GM21360 (cell line): ENCODE data around the gene UGT1A3.

Experiments
- ATAC-seq: cut with Tn5 transposase; IDR thresholded peaks from one replicate; pipeline ENCODE4 v1.9.1; 2021; ENCODE audit warnings: mild to moderate bottlenecking, moderate library complexity; ENCODE audit not compliant: unreplicated experiment

The UGT1A3 gene

DNA sequence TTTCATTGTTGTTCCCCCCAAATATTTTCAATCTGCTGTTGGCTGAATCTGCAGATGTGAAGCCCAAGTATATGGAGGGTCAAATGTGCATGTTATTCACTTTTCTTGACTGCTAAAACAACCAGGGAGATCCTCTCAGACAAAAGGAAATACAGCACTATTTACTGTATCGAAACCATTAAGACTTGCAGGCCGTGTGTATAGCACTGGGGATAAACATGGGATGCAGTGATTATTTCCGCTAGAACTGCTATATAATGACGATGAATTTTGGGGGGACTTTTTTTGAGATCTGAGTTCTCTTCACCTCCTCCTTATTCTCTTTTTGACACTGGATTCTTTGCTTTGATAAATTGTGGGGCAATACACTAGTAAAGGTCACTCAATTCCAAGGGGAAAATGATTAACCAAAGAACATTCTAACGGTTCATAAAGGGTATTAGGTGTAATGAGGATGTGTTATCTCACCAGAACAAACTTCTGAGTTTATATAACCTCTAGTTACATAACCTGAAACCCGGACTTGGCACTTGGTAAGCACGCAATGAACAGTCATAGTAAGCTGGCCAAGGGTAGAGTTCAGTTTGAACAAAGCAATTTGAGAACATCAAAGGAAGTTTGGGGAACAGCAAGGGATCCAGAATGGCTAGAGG is 27.7 kb downstream of the UGT1A3 start:
- ATAC-seq: no peak

DNA sequence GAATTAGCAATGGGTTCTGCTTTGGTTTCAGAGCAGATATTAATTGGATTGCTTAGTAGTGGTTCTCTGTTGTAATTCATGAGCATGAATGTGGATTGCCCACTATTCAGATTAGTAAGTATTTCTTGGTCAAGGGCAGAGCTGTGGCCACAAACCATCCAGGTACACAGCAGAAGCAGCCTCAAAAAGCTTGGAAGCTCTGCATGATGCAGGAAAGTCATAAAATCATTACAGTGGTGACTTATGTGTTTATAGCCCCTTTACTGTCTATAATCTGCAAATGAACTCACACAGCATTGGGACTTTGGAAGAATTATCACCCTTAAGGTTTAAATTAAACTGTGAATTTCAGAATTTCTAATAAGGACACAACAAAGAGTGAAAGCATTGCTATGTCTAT is 29.3 kb downstream of the UGT1A3 start:
- no peak for ATAC-seq

DNA sequence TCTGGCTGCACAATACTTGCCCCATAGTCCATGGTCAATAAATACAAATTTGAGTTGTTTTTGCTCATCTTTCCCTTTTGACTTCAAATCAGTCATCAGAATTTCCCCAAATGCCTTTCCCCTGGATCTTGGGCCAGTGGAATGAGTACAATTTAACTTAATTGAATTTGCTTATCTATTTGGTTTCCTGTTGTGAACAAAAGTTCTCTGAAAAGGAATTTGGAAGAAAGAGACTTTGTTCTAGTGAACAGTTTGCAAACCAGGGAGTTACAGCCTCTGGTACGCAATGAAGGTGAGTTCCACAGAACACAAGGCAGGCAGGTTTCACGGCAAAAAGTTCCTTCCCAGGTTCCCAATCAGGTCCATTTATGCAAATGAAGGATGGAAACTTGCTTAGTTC is 30.0 kb downstream of the UGT1A3 start:
- ATAC-seq: no peak

DNA sequence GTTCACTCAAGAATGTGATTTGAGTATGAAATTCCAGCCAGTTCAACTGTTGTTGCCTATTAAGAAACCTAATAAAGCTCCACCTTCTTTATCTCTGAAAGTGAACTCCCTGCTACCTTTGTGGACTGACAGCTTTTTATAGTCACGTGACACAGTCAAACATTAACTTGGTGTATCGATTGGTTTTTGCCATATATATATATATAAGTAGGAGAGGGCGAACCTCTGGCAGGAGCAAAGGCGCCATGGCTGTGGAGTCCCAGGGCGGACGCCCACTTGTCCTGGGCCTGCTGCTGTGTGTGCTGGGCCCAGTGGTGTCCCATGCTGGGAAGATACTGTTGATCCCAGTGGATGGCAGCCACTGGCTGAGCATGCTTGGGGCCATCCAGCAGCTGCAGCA is 31.2 kb downstream of the UGT1A3 start, which contains the start of gene UGT1A1:
UGT1A1 (plus strand) TSS at position 228 of the 400 bp plus-strand sequence; CDS start at position 246, 18 bp downstream.
- ATAC-seq: no peak

DNA sequence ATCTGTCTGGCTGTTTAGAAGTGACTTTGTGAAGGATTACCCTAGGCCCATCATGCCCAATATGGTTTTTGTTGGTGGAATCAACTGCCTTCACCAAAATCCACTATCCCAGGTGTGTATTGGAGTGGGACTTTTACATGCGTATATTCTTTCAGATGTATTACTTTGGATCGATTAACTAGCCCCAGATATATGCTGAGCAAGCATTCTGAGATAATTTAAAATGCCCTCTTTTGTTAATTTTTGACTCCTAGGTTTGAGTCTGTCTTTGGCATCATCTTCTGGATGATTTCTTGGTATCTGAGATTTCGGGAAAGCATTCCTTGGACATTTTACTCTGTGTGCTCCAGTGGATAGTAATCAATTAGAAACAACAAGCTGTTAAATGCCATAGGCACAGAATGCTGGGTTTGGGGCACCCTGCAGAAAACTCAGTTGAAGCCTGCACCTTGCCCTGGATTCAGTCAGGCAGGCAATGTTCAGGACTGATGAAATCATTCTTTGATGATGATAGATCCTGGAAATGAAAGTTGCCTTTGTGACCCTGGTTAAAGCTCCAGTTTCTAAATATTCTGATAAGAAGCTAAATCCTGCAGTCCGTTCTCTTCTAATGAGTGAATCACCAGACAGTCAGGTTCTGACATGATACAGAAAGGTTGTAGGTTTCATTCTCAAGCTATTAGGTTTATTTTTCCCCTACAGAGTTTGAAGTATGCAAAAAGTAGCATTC is 32.4 kb downstream of the UGT1A3 start:
- no peak for ATAC-seq

DNA sequence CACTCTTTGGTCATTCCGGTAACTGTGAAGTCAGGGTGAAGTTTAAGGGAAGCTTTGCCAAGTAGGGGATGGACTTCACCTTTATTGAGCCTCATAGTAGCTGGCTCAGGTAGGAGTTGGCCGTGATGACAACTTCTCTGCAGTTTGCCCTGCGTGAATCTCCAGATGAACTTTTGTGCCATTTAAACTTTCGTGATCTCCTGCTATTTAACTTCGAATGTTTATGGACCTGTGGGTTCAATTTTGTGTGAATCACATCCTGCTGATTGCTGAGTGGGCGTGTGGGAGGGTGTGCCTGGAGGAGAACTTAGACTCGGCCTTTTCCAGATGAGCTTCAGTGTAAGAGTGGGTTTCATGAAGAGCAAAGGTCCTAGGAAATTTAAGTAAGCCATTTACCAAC is 35.4 kb downstream of the UGT1A3 start:
- ATAC-seq: no peak

DNA sequence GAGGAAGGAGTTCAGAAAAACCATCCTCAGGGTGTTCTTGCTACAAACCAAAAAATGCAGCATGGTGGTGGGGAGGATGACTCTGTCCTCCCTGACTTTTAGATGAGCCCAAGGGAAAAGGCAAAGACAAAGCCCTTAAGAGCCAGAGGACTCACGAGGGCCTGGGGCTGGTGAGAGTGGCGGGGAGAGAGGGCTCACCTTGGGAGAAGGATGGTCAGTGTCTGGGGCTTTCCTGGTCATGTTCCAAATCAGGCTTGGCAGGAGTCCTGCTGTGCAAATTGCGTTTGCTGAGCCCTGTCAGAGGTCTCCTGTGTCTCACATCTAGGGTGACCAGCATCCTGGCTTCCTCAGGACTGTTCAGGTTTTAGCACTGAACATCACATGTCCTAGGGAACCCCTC is 35.9 kb downstream of the UGT1A3 start:
- no peak for ATAC-seq

DNA sequence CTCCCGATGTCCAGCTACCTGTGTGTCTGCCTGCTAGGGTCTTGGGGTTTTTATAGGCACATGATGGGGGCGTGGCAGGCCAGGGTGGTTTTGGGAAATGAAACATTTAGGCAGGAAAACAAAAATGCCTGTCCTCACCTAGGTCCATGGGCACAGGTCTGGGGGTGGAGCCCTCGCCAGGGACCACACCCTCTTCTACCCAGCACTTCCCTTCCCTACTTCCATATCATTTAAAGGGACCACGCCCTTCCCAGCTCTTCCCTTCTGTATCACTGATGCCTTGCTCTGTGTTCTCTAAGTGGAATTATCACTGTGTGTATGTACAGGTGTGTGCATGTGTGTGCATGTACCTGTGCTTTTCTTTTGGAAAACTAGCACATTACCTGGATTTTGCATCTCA is 37.6 kb downstream of the UGT1A3 start:
- ATAC-seq: no peak

DNA sequence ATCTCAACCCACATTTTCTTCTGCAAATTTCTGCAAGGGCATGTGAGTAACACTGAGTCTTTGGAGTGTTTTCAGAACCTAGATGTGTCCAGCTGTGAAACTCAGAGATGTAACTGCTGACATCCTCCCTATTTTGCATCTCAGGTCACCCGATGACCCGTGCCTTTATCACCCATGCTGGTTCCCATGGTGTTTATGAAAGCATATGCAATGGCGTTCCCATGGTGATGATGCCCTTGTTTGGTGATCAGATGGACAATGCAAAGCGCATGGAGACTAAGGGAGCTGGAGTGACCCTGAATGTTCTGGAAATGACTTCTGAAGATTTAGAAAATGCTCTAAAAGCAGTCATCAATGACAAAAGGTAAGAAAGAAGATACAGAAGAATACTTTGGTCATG is 39.2 kb downstream of the UGT1A3 start:
- no peak for ATAC-seq

DNA sequence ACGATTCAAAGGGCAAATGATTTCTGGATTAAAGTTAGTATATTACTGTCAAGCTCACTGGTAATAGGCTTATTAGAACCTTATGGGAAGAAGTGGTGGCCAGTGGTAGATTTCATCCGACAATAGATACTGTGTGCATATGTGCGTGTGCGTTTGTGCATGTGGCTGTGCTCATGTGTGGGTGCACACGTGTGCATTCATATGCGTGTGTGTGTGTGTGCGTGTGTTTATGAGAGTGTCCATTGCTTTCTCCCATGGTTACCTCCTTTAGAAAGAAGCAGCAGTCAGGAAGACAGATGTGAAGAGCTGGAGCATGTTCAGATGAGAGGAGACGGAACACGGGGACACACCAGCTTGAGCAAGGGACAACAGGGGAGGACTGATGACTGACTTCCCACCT is 40.4 kb downstream of the UGT1A3 start:
- ATAC-seq: no peak

DNA sequence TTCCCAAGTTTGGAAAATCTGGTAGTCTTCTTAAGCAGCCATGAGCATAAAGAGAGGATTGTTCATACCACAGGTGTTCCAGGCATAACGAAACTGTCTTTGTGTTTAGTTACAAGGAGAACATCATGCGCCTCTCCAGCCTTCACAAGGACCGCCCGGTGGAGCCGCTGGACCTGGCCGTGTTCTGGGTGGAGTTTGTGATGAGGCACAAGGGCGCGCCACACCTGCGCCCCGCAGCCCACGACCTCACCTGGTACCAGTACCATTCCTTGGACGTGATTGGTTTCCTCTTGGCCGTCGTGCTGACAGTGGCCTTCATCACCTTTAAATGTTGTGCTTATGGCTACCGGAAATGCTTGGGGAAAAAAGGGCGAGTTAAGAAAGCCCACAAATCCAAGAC is 43.3 kb downstream of the UGT1A3 start:
- ATAC-seq: no peak

DNA sequence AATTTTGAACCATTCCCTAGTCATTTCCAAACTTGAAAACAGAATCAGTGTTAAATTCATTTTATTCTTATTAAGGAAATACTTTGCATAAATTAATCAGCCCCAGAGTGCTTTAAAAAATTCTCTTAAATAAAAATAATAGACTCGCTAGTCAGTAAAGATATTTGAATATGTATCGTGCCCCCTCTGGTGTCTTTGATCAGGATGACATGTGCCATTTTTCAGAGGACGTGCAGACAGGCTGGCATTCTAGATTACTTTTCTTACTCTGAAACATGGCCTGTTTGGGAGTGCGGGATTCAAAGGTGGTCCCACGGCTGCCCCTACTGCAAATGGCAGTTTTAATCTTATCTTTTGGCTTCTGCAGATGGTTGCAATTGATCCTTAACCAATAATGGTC is 43.7 kb downstream of the UGT1A3 start:
- ATAC-seq: no peak

DNA sequence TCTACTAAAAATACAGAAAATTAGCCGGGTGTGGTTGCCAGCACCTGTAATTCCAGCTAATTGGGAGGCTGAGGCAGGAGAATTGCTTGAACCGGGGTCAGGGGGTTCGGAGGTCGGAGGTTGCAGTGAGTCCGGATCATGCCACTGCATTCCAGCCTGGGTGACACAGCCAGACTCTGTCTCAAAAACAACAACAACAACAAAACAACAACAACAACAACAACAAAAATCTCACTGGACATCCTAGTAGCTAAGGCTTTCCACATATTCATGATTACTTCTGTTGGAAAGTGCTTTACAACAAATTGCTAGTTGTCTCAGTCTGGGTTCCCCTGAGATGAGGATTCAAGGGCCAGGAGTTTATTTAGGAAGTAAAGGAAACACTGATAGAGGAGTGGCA is 45.0 kb downstream of the UGT1A3 start:
- ATAC-seq: no peak

DNA sequence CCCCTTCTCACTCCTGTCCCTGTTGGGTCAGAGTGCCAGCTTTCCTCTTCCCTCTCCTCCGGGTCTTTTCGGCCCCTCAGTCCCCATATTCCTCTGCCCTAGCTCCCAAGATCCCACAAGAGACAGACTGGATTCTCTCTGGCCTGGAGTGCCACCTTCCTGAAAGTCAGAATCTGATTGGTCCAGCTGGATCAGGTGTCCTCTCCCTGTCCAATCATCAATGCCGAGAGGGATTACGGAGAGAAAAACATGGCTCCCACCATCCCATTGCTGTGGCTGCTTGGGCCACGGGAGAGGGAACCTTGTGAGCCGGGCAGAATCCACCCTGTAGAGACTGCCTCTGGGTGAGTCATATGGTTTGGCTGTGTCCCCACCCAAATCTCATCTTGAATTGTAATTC is 46.6 kb downstream of the UGT1A3 start:
- ATAC-seq: no peak

DNA sequence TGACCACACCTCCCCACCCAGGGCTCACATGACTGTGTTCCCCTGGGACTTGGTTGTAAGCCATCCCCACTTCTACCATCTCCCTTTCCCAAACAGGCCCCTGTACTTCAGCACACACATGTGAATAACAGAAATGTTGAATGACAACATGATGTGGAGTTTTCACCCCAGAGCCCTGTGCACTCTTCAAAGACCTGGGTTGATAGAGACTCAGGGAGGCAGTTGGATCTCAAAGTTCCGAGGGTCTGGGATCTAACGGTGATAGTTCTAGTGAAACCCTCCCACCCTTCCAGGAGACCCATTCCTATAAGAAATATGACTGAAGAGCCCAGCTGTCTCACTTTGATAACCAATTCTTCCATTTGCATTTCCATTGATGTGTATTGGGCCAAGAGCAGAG is 49.2 kb downstream of the UGT1A3 start, which contains the start of gene MROH2A:
MROH2A (plus strand) TSS at position 301 of the 400 bp plus-strand sequence. CDS start 1,029 bp downstream, outside the sequence.
- no peak for ATAC-seq

DNA sequence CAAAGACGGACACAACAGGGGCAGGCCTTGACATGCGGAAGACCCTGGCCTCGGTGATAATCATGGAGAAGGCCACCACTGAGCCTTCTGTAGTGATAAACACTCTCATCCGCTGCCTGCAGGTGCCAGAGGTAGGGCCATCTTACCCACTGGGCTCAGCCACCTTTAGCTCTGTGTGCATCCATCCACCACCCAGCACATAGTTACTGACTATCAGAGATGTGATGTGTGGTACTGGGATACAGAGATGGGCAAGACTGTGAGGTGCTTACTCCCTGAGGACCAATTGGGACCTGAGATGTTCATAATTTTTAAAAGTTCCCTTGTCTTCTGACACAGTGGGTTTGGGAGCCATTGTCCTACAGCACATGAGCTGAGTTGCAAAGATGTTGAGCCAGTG is 50.9 kb downstream of the UGT1A3 start:
- ATAC-seq: no peak

DNA sequence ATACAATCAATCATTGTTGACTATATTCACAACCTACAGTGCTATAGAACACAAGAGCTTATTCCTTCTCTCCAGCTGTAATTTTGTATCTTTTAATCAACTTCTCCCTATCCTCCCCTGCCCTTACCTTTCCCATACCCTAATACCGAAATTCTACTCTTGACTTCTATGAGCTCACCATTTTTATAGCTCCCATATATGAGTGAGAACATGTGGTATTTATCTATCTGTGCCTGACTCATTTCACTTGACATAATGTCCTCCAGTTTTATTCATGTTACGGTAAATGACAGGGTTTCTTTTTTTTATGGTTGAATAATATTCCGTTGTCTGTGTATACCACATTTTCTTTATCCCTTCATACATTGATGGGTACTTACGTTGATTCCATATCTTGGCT is 51.9 kb downstream of the UGT1A3 start:
- ATAC-seq: no peak

DNA sequence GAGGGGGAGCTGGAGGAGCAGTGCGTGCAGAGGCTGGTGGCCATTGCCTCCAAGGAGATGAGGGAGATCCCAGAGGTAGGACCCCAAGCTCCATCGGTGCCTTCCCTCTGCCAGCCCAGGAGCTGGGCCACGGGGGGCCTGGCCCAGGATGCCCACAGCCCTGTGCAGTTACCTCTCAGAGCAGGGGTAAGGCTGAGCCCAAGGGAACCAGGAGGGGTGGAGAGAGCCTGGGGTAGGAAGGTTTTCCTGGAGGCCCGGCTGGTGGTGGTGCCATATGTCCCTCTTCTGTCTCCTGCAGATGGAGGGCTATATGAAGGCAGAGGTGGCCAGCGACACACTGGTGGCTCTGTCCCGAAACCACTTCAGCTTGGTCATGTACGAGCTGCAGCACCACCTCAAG is 60.7 kb downstream of the UGT1A3 start:
- ATAC-seq: no peak

DNA sequence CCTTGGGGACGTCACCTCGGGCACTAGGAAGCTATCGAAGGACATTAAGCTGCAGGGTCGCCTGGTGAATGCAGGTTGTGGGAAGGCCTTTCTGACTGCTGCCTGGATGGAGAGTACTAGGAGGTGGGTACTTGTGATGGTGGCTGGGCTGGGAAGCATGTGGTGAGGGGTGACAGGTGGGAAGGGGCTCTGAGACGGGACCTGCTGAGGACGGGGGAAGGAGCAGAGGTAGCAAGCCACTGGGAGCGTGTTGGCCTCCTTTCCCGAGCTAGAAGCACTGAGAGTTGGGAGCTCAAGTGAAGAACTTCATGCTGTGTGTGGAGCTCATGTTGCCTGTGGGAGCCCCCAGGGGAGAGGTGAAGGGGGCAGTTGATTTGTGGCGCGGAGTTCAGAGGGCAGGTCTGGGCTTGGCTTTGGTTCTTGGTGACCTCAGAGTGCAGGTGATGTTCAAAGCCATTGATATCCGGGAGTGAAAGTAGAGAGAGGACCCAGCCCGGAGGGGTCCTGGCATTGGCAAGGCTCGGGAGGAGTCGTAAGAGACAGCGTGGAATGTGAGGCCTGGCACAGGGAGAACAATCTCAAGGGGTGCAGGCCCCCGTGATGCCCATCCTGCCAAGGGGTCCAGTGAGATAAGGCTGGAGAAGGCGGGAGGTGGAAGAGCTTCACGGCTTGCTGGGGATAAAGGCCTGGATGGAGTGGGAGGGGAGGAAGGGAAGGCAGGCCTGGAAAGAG is 62.5 kb downstream of the UGT1A3 start:
- no peak for ATAC-seq

DNA sequence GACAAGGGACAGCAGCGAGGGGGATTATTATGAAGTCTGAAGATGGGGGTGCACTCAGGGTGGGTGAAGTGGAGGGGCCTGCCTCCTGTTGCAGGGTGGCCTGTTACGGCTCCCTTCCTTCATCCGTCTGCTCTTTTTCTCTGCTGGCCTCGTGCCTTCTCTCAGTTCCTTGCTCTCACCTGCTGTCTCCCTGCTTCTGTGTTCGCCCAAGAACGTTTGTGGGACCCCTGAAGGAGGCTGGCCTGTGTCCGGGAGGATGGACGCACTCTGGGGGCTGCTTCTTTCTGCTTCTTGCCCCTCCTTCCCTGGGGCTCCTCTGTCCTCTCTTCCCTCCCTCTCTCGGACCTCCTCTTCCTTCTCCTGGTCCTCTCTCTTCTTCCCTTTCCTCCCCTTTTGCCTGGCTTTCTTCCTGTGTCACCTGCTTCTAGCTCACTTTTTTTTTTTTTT is 63.1 kb downstream of the UGT1A3 start:
- ATAC-seq: no peak

DNA sequence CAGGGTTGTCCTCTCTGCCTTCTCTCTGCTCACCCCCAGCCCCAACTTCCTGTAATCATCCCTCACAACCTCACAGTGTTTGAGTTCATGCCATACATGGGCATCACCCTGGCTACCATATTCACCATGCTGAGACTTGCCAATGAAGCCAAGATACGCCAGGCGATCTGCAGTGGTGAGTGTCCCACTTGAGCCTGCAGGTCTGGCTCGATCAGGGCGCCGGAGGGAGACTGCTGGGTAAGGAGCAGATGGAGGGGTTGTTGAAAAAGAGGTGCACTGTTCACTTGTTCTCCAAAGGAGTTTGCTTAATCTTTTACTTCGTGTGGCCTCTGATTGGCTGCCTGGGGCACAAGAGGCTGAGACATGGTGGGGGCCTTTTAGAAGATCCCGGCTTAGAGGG is 63.9 kb downstream of the UGT1A3 start:
- no peak for ATAC-seq
